ENCODE measurements around the gene AFAP1. TPM values are rescaled to one million over a fixed set of nuclear protein-coding genes. Genes with fewer than 3 reads are reported as not detected.

Gene AFAP1, protein sequence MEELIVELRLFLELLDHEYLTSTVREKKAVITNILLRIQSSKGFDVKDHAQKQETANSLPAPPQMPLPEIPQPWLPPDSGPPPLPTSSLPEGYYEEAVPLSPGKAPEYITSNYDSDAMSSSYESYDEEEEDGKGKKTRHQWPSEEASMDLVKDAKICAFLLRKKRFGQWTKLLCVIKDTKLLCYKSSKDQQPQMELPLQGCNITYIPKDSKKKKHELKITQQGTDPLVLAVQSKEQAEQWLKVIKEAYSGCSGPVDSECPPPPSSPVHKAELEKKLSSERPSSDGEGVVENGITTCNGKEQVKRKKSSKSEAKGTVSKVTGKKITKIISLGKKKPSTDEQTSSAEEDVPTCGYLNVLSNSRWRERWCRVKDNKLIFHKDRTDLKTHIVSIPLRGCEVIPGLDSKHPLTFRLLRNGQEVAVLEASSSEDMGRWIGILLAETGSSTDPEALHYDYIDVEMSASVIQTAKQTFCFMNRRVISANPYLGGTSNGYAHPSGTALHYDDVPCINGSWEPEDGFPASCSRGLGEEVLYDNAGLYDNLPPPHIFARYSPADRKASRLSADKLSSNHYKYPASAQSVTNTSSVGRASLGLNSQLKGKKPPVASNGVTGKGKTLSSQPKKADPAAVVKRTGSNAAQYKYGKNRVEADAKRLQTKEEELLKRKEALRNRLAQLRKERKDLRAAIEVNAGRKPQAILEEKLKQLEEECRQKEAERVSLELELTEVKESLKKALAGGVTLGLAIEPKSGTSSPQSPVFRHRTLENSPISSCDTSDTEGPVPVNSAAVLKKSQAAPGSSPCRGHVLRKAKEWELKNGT
- total RNA-seq (ENCODE audit: low replicate concordance) = 6.7 and 8.2 TPM in 2 replicates

- Histone ChIP-seq H3K79me2 (ENCODE audit: low read depth) (peaks cover 8% of the 10 kb centered on the region), H4K20me1 (ENCODE audit: low read depth) (peaks cover 25% of the 10 kb centered on the region), H3K27me3 (peaks cover 18% of the 10 kb centered on the region), H3K4me3 (peak within 1 kb of the TSS; percentile 91), H3F3A (ENCODE audit: low read depth) (peaks cover 23% of the 10 kb centered on the region), H3K36me3 (no peaks in the 10 kb centered on the region), H3K27ac (no peak within 1 kb of the TSS), H3K9ac (no peak within 1 kb of the TSS), H3K4me1 (peaks cover 7% of the 10 kb centered on the region), H3K4me2 (peak within 1 kb of the TSS; percentile 93), H3K9me3 (ENCODE audit: low read depth) (no peaks in the 10 kb centered on the region), H2AFZ (replicated peaks) (peak within 1 kb of the TSS; percentile 67)
- Mint-ChIP-seq H3K27ac (no peak within 1 kb of the TSS), H3K9me3 (no peaks in the 10 kb centered on the region), H3K4me1 (peaks cover 32% of the 10 kb centered on the region), H3K36me3 (no peaks in the 10 kb centered on the region), H3K27me3 (ENCODE audit: insufficient read depth, low read depth) (peaks cover 16% of the 10 kb centered on the region), H3K4me3 (peak within 1 kb of the TSS; percentile 85)
- peak; percentile 94 for DNase-seq (ENCODE audit: low spot score)
- TF ChIP-seq CTCF (IDR thresholded peaks at IDR 0.05) = no peak
- TF ChIP-seq EZH2phosphoT487 (IDR thresholded peaks at IDR 0.05) = no peak
- no peak for TF ChIP-seq EZH2 (IDR thresholded peaks at IDR 0.05)
These were observed at the start of gene AFAP1 for GRCh38 chr4:7939377-7940108. Gene AFAP1, minus strand, starts transcription at chr4:7939861. Its CDS starts 67,783 bp downstream, at chr4:7872078.

GRCh38 chr4:7988437-7988836 lies 48.8 kb upstream of the AFAP1 start:
- no peak overlapping the region for H3K27ac Mint-ChIP-seq
- H3K27me3 Mint-ChIP-seq (ENCODE audit: insufficient read depth, low read depth) = peaks cover 2% of the 10 kb centered on the region
- Histone ChIP-seq H3K27ac (no peak overlapping the region), H3F3A (ENCODE audit: low read depth) (no peaks in the 10 kb centered on the region), H3K4me1 (no peaks in the 10 kb centered on the region), H3K27me3 (no peaks in the 10 kb centered on the region), H3K9me3 (ENCODE audit: low read depth) (no peaks in the 10 kb centered on the region), H4K20me1 (ENCODE audit: low read depth) (no peaks in the 10 kb centered on the region), H3K36me3 (no peaks in the 10 kb centered on the region), H2AFZ (replicated peaks) (no peak overlapping the region), H3K4me2 (no peak overlapping the region), H3K79me2 (ENCODE audit: low read depth) (no peaks in the 10 kb centered on the region), H3K9ac (no peak overlapping the region), H3K4me3 (no peak overlapping the region)
- no peaks in the 10 kb centered on the region for H3K9me3 Mint-ChIP-seq
- no peak overlapping the region for H3K4me3 Mint-ChIP-seq
- no peaks in the 10 kb centered on the region for H3K36me3 Mint-ChIP-seq
- no peak for TF ChIP-seq EZH2phosphoT487 (IDR thresholded peaks at IDR 0.05)
- no peak for TF ChIP-seq EZH2 (IDR thresholded peaks at IDR 0.05)
- no peak for TF ChIP-seq CTCF (IDR thresholded peaks at IDR 0.05)
- DNase-seq (ENCODE audit: low spot score) = no peak
- H3K4me1 Mint-ChIP-seq = peaks cover 14% of the 10 kb centered on the region

DNA sequence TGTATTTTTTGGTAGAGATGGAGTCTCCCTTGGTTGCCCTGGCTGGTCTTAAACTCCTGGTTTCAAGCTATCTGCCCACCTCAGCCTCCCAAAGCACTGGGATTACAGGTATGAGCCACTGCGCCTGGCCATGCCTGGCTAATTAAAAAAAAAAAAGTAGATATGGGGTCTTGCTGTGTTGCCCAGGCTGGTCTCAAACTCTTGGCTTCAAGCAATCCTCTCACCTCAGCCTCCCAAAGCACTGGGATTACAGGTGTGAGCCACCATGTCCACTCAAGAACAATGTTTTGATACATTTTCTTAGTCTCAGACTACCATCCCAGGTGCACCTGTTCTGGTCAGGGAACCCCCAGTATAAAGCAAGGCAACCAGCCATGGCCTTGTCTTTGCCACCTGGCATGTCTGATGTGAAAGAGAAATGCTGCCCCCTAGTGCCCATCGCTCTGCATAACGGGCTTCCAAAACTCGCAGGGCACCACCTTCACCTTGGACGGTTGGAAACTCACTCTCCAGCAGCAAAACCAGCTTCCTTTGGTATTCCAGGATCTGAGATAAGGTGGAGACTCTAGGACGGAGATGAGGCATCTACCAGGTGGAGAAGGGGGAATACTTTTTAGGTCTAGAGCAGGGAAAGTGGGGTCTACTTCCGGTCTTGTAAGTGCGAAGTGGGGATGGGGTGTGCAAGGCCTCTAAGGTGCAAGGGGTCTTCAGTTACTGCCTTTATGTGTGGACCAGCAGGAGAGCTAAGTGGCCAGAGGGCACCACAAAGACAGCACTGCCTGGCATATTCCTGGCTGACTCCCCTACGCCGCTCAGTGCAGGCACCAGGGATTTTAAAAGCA lies 47.7 kb upstream of the AFAP1 start:
- Mint-ChIP-seq H3K27ac (peak overlapping the region; percentile 93), H3K9me3 (no peaks in the 10 kb centered on the region), H3K36me3 (no peaks in the 10 kb centered on the region), H3K27me3 (ENCODE audit: insufficient read depth, low read depth) (peaks cover 2% of the 10 kb centered on the region), H3K4me1 (peaks cover 14% of the 10 kb centered on the region), H3K4me3 (no peak overlapping the region)
- H2AFZ ChIP-seq (replicated peaks) = no peak overlapping the region
- no peaks in the 10 kb centered on the region for H3K27me3 ChIP-seq
- H3K36me3 ChIP-seq = no peaks in the 10 kb centered on the region
- TF ChIP-seq EZH2phosphoT487 (IDR thresholded peaks at IDR 0.05) (no peak), CTCF (IDR thresholded peaks at IDR 0.05) (peak; percentile 91)
- no peaks in the 10 kb centered on the region for H3F3A ChIP-seq (ENCODE audit: low read depth)
- H4K20me1 ChIP-seq (ENCODE audit: low read depth) = no peaks in the 10 kb centered on the region
- H3K4me3 ChIP-seq = no peak overlapping the region
- DNase-seq (ENCODE audit: low spot score) = peak; percentile 80
- no peaks in the 10 kb centered on the region for H3K79me2 ChIP-seq (ENCODE audit: low read depth)
- H3K4me2 ChIP-seq = no peak overlapping the region
- no peak overlapping the region for H3K9ac ChIP-seq
- no peak overlapping the region for H3K27ac ChIP-seq
- no peaks in the 10 kb centered on the region for H3K4me1 ChIP-seq
- H3K9me3 ChIP-seq (ENCODE audit: low read depth) = no peaks in the 10 kb centered on the region

All from neural progenitor cell (in vitro differentiated cells).